A204.1 (cell line): ENCODE measurements around the gene SRRM4.

Experiments used
- FAIRE-seq: peaks from 2 replicates; lab custom pipeline; 2012; peaks lifted over from hg19 to GRCh38; lab: Jason Lieb, UNC

SRRM4 gene

DNA sequence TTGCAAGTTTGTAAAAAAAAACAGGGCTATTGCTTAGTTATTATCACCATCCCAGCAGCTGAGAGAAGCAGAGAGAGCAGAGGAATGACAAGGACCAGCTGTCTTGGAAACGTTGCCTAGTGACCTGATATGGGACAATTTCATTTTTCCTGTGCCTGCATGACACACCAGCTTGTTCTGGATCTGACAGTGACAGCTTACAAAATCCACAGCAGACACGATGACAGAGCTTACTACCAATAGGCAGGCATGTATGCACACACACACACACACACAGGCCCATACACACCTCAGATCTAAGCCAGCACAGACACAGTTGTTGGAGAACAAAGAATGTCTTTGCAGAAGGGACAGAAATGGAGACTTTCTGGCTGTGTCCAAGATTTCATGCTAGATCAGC is 222.8 kb downstream of the SRRM4 start:
- no peak for FAIRE-seq

DNA sequence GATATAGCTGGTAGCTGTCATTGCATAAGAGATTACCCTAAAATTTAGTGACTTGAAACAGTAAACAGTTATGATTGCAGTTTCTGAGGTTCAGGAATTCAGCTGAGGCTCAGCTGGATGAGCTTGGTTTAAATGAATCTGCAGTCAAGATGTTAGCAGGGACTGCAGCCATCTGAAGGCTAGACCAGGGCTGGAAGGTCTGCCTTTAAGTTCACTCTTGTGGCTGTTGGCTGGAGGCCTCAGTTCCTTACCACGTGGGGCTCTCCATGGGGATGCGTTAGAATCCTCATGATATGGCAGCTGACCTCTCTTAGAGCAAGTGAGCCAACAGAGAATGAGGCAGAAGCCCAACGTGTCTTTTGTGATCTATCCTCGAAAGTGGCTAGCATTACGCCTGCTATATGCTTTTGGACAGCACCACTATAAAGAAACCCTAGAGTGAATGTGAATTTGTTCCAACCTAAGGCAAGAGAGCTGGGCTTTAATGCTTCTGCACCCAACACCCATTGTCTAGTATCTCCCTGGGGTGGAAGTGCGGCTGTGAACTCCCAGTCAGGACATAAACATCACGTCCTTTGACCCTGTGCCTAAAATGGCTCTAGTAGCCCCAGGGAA is 223.4 kb downstream of the SRRM4 start:
- no peak for FAIRE-seq

DNA sequence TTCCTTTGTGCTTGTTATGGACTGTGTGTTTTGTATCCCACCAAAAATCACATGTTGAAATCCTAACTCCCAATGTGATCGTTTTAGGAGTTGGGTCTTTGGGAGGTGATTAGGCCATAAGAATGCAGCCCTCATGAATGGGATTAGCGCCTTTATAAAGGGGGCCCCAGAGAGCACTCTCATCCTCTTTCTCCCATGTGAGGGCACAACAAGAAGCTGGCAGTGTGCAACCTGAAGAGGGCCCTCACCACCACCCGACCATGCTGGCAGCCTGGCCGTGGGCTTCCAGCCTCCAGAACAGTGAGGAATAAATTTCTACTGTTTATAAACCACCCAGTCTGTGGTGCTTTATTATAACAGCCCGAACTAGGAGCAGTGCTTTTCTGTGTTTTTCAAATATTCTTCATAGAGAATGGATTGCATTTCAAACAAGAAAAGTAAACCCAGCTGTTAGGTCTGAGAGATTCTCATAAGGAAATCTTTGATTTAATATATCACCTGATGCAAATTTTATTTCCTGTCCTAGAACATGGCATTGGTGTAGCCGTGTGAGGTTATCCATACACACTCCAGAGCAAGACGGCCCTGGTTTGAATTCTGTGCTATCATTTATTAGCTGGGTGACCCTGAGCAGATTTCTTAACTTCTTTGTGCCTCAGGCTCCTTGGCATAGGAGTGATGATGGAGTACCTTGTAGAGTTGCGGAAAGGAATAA is 225.2 kb downstream of the SRRM4 start:
- no peak for FAIRE-seq

DNA sequence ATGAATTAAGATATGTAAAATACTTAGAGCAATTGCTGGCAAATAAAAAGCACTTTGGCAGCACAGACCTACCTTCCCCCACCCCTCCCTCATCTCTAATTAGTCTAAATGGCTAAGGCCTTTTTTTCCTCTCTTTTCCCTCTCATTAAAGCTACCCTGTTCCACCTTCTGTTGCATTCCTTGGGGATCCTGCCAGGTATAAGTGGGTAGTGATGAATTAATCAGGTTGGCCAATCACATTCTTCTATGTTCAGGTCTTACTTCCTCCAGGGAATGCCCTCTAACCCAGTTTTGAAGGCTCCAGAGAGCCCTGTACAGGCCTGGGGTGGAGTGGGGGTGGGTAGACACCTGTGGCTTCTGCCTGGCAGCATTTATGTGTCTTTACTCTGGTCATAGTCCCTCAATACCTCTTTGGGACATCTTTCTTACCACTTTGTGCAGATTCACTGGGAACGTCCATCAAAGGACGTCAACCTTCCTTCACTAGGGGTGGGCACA is 225.8 kb downstream of the SRRM4 start:
- FAIRE-seq = no peak

DNA sequence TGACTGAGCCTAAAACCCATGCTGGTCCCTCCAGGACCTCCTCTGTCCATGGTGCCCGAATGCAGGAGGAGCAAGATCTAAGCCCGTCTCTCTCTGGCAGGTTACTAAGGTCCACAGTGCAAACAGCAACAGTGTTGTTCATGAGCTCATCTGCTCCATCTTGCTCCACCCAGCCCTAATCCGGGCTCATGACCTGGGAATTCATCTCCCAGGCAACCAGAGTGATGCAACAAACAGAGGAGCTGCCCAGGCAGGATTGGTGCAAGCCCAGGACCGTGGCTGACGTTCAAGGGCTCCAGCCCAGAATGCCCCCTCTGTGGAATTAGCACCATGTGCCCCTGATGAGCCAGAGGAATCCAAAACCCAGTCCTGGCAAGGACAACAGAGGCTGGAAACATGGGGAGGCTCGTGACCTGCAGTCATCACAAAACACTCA is 227.3 kb downstream of the SRRM4 start:
- no peak for FAIRE-seq

DNA sequence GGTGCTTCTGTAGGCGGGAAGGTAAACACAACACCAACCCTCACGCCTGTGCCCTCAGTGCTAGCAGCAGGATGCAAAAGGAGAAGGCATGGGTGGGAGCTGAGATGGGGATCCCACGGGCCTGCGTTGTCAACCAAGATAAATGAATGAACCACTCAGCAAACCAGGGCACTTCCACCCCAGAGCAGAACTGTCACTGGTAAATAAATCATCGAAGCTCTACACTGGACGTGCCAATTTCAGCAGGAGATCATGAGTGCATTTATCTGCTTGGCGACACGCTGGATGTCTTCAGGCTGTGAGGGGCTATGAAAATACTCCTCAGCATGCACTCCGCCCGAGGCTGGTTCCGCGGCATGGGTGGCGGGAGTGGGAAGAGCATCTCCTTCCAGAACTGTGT is 230.5 kb downstream of the SRRM4 start:
- no peak for FAIRE-seq
